Hepatic stellate cell (primary cell): ENCODE results near the gene GBP2.
"Not testable (repeated sequence)": the region's sequence is repeated elsewhere in the genome, so short reads cannot be mapped to it uniquely, and the experiment has no call there.

ENCODE experiments used
- DNase-seq: peaks from one replicate; pipeline ENCODE4 v3.0.0; 2011; ENCODE audit warnings: low spot score

GBP2 gene

GRCh38 chr1:89125913-89126580 lies at the start of gene GBP2:
Gene GBP2, minus strand, starts transcription at chr1:89126114. Its CDS starts 4,148 bp downstream, at chr1:89121966.
- DNase-seq, result peak; percentile 72

- DNase-seq, result no peak
Observed at GRCh38 chr1:89174491-89174890, 48.6 kb upstream of the GBP2 start.

GRCh38 chr1:89172468-89173143 lies 46.7 kb upstream of the GBP2 start:
- DNase-seq, result no peak

GRCh38 chr1:89171067-89171438 lies 45.1 kb upstream of the GBP2 start:
- no peak for DNase-seq

GRCh38 chr1:89170170-89171066 lies 44.5 kb upstream of the GBP2 start:
- no peak for DNase-seq

DNA sequence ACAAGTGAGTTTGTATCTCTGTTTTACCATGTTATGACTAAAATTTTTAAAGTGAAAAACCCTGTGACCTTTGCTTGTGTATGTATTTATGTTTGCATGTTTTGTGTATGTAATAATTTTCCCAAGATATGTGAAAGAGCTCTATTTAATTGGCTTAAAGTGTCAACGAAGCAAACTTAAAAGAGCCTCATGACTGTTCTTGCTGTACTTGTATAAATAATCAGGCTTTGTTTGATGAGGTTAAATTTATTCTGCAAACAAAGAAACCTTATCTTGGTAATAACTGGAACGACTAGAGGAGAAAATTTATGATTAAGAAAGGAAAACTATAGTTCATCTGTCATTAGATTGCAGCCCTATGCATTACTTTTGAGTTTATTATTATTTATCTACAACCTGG lies 43.3 kb upstream of the GBP2 start:
- no peak for DNase-seq

DNA sequence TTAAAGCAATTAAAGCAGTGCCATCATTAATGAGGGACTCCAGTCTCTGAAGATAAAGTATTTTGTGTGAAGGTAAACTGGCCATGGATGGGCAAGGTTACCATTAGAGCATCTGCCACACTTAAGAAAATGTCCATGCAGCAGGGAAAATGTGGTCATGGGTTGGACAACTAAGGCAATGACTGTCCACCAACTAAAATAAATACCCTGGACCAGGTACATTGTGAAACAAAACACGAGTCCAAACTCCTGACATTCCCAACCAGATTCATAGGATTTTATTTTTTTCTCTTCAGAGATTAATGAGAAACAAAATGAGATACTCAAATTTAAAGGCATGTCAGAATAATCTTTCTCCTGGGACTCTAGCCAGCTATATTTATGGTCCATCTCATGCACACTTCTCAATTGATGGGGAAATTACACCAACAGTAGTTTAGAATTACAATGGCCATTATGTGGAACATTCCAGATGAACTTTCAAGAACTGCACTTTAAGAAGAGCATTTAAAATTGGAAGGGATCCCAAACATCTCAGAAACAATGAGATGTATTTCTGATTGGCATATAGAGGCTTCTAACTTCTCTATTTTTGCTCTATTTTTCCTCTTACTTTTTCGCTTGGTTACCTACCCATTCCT lies 41.8 kb upstream of the GBP2 start:
- no peak for DNase-seq

DNA sequence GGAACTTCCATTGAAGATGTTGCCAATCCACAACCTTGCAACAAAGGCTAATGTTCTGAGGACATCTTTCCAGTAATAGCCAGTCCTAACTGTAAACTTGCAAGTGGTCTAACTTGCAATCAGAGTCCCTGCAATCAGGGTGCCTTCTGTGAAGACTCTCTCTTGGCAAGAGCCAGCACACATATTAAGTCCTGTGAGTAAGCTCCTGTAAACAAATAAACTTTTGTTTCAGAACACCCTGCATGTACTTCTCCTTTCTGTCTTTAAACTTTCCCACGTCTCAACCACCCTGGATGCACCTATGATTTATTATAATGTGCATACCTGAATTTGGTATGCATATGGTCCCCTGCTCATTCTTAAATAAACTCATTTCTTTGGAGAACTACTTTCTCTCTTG lies 40.8 kb upstream of the GBP2 start:
- DNase-seq, result no peak

DNA sequence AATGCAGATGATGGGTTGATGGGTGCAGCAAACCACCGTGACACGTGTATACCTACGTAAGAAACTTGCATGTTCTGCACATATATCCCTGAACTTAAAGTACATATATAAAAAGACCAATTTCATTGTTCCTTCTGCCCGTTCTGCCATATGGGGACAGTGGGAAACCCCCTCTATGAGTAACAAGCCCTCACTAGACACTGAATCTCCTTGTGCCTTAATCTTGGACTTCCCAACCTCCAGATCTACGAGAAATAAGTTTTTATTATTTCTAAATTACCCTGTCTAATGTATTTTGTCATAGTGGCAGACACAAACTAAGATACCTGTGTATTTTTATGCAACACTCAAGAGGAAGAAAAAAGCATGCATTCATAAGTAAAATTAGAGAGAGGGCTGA lies 39.9 kb upstream of the GBP2 start:
- DNase-seq, result no peak

DNA sequence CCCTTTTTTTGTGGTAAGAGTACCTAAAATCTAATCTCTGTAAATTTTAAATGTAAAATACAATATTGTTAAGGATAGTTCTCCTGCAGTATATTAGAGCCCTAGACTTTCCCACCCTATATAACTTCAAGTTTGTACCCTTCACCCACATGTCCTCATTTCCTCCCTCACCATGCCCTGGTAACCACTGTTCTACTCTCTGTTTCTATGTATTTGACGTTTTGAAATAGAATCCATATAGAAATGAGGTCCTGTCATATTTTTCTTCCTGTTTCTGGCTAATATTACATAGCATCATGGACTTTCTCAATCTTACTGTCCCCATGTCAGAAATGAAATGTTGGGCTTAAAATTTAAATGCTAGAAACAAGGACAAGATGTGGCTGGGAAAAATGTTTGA lies 25.1 kb upstream of the GBP2 start:
- DNase-seq, result no peak

DNA sequence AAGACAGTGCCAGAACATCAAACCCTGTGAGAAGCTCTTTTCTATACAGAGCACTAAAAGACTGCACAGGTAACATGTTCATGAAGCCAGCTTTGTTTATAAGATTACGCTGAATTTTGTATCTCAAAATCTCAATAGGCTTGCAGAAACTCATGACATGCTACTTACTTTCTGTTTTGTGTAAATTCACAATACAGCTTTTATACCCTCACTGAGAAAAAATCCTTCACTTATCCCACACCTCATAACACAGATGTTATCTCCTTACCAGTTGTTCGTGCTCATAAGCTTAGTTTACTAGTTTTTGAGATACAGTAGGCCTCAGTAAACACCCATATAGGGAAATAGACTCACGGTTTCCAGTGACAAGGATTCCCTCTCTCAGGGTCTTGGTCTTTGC lies 24.1 kb upstream of the GBP2 start:
- no peak for DNase-seq

DNA sequence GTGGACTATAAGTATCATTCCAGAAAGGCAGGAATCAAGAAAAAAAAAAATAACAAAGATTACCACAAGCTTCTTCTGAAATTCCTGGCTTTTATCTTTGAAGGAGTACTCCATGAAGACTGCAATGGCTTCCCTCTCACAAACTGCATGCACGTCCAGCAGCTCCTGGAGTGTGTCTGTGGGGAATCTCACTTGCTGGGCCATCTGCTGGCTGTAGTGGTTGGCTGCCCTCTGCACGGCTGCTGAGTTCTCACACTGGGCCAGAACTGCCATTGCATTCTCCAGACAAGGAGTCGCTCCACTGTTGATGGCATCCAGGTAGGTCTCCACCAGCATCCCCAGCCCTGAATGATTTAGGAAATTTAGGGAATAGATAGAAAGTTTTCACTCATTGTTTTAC lies 23.3 kb upstream of the GBP2 start:
- no peak for DNase-seq

DNA sequence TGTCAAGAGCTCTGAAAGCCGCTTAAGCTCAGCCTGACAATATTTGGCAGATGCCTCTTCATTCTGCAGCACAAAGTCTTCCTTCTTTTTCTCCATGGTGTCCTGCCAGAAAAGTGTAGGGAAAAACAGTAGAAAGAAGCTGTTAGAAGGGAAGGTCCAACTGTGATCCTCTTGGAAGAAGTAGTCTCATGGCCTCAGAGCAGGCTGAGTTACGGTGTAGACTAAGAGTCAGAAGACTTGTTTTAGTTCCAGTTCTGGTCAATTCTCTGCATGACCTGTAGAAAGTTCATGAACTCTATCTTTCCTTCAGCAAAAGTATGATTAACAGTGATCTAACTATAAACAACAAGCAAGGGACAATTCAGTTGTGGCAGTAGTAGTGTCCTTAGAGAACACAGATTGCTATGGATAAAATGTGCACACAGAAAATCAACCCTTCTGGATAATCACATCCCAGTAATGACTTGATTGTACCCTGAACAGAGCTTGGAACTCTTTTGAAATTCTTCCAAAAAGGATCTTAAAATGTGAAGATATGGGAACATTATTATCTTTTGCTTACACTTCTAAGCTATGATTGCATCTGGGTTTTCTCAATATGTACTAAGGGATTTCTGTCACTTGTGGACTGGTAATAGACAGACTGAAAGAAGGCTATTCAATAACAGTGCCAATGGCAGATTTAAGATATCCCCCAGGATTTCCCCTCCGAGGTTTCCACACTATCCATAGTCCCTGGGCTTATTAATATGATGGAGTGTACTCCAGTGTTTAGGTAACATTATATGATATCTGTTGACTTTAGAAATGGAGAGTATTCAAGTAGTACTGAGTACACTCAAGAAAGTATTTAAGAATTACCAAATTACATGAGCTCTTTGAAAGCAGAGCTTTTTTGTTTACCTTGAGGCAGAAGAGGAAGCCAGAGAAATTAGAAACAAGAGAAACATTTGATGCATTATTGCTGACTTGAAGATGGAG lies 22.1 kb upstream of the GBP2 start:
- no peak for DNase-seq

GRCh38 chr1:89146721-89147120 lies 20.8 kb upstream of the GBP2 start:
- no peak for DNase-seq

DNA sequence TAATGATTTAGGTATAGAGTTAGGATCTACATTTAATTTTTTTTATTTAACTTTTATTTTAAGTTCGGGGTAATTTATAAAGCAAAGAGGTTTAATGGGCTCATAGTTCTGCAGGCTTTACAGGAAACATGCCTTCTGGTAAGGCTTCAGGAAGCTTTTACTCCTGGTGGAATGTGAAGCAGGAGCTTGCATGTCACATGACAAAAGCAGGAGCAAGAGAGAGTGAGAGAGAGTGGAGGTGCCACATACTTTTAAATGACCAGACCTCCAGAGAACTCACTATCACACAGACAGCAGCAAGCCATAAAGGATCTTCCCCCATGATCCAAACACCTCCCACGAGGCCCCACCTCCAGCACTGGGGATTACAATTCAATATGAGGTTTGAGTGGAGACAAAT lies 17.6 kb upstream of the GBP2 start:
- no peak for DNase-seq

GRCh38 chr1:89142160-89142559 lies 16.2 kb upstream of the GBP2 start:
- no peak for DNase-seq

GRCh38 chr1:89133747-89134146 lies 7.8 kb upstream of the GBP2 start:
- DNase-seq, result no peak

DNA sequence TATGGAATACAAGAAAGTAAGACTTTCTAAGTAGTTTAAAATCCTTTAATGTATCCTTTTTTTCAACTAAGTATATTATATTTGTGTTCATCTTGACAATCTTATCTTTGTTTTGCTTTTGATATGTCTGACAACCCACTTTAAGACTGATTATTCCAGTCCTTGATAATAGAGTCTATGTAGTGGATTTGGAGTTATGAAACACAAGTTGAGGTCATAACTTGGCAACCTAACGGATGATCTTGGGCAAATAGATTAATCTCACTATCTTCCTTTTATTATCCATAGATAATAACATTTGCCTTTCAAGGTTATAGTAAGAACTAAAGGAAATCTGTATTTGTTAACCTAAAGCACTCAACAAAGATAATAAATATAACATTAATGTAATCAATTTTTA lies 4.8 kb upstream of the GBP2 start:
- no peak for DNase-seq

- DNase-seq, result no peak
Observed at GRCh38 chr1:89129911-89130310, 4.0 kb upstream of the GBP2 start.

- not testable (repeated sequence) for DNase-seq
Observed at GRCh38 chr1:89128003-89128458, 2.1 kb upstream of the GBP2 start.
